Sigmoid colon (tissue), 7 donors: ENCODE data around the gene MROH2A. TPM values are rescaled to one million over a fixed set of nuclear protein-coding genes. Genes with fewer than 3 reads are reported as not detected.
"Not testable (repeated sequence)": the region's sequence is repeated elsewhere in the genome, so short reads cannot be mapped to it uniquely, and the experiment has no call there.

Source experiments
- DNase-seq: peaks from one replicate; pipeline ENCODE4 v3.0.0-alpha.2; 2019
- H3K27ac ChIP-seq, 4 donors: fragments of 200-600 bp; sonication (generic); one replicate each; pipeline ENCODE4 v1.5.1; 2016 to 2019; ENCODE audit warnings: mild to moderate bottlenecking in 1 of 4
- H3K27me3 ChIP-seq, 3 donors: fragments of 200-600 bp; sonication (generic); one replicate each; pipeline ENCODE4 v1.5.1; 2019; ENCODE audit warnings: mild to moderate bottlenecking in 1 of 3
- H3K36me3 ChIP-seq, 4 donors: fragments of 200-600 bp; sonication (generic); one replicate each; pipeline ENCODE4 v1.5.1; 2016 to 2019
- H3K4me1 ChIP-seq, 4 donors: fragments of 200-600 bp; sonication (generic); one replicate each; pipeline ENCODE4 v1.5.1; 2017 to 2019
- H3K4me3 ChIP-seq, 4 donors: fragments of 200-600 bp; sonication (generic); one replicate each; pipeline ENCODE4 v1.5.1; 2017 to 2019; ENCODE audit warnings: mild to moderate bottlenecking in 2 of 4, moderate library complexity in 1 of 4
- H3K9me3 ChIP-seq, 4 donors: fragments of 200-600 bp in 3 of 4; sonication (generic) in 3 of 4; one replicate each; pipeline versions ENCODE4 v1.5.1 to v1.6.1; 2013 to 2019
- CTCF ChIP-seq, 4 experiments: fragments of 450-650 bp in 3 of 4; fragments of 200-600 bp in 1 of 4; IDR thresholded peaks; one replicate each; pipeline ENCODE4 v1.5.1; 2016 to 2019; ENCODE audit warnings: antibody characterized with exemption in 4 of 4, mild to moderate bottlenecking in 3 of 4, moderate library complexity in 2 of 4
- EP300 ChIP-seq, 4 donors: sonication (generic); formaldehyde crosslinking; IDR thresholded peaks; one replicate each; pipeline ENCODE4 v1.6.1; 2017; ENCODE audit warnings: antibody characterized with exemption in 4 of 4
- POLR2A ChIP-seq, 2 donors: fragments of 450-650 bp; IDR thresholded peaks; one replicate each; pipeline ENCODE4 v1.6.1; 2016; ENCODE audit warnings: antibody characterized with exemption in 2 of 2, mild to moderate bottlenecking in 2 of 2, moderate library complexity in 2 of 2
- POLR2AphosphoS5 ChIP-seq, 4 donors: sonication (generic); formaldehyde crosslinking; IDR thresholded peaks; one replicate each; pipeline ENCODE4 v1.6.1; 2017; ENCODE audit warnings: antibody characterized with exemption in 4 of 4
- WGBS, 2 donors: extraction: QIAGEN DNeasy Blood & Tissue Kit; methylation state at CpG; one replicate each; pipeline ENCODE4 v1.1.7; 2013; 5-methylcytosine and 5-hydroxymethylcytosine counted together
- intact Hi-C: fragments of 100-400 bp; cut with DNase I; formaldehyde crosslinking; loops from one replicate; pipeline ENCODE4 v1.15.1; 2023
- polyA plus RNA-seq, 3 donors: library from polyadenylated mRNA; stranded (reverse); fragments of 200-250 nt; gene quantifications; one replicate each; pipeline ENCODE4 v1.2.3, GENCODE V29; 2013
- total RNA-seq, 4 donors: library from RNA; depleted of rRNA; stranded (reverse); fragments of >200 nt; gene quantifications; one replicate each; pipeline ENCODE4 v1.1.0, GENCODE V29; 2016
- donor health status: healthy with polysubstance abuse.
- donor health status: Bipolar disorder and iron deficiency.
- donor health status: healthy.

The MROH2A gene
- total RNA-seq: not detected
- under 1 TPM in 1 of 3 donors, not detected in 2; 0.06 TPM for polyA plus RNA-seq

GRCh38 chr2:233778030-233778429, at the start of gene MROH2A:
TSS of gene MROH2A (plus strand) at chr2:233778330. CDS start at chr2:233779359, 1,029 bp downstream.
- no peak for TF ChIP-seq EP300 (IDR thresholded peaks at IDR 0.05)
- no peak for TF ChIP-seq POLR2AphosphoS5 (IDR thresholded peaks at IDR 0.05)
- no peak for TF ChIP-seq CTCF (IDR thresholded peaks at IDR 0.05)
- no peak for TF ChIP-seq POLR2A (IDR thresholded peaks at IDR 0.05)
- H3K4me3 ChIP-seq: no peak within 1 kb of the TSS
- no peaks in the 10 kb centered on the region for H3K4me1 ChIP-seq
- H3K9me3 ChIP-seq: no peaks in the 10 kb centered on the region
- WGBS, 2 donors: 87 to 88% methylated on average over 2 of the region's 2 CpGs
- H3K27ac ChIP-seq: no peak within 1 kb of the TSS
- DNase-seq: no peak
- H3K36me3 ChIP-seq: no peaks in the 10 kb centered on the region
- intact Hi-C loops: no loop called here
- H3K27me3 ChIP-seq: no peaks in the 10 kb centered on the region

- H3K9me3 ChIP-seq: no peaks in the 10 kb centered on the region
- TF ChIP-seq EP300 (IDR thresholded peaks at IDR 0.05) (no peak), CTCF (IDR thresholded peaks at IDR 0.05) (no peak), POLR2A (IDR thresholded peaks at IDR 0.05) (no peak), POLR2AphosphoS5 (IDR thresholded peaks at IDR 0.05) (no peak)
- intact Hi-C loops: no loop called here
Measured at GRCh38 chr2:233728723-233729301, 49.3 kb upstream of the MROH2A start, which contains the start of gene UGT1A3. TSS of gene UGT1A3 (plus strand) at chr2:233729042. CDS start at chr2:233729127, 85 bp downstream.

GRCh38 chr2:233736868-233737653, 41.1 kb upstream of the MROH2A start:
- H3K27ac ChIP-seq, H3K9me3 ChIP-seq, H3K27me3 ChIP-seq, intact Hi-C loops, H3K4me3 ChIP-seq, H3K4me1 ChIP-seq, H3K36me3 ChIP-seq, DNase-seq: not testable (repeated sequence)
- WGBS, 2 donors: 74 to 86% methylated on average over 14 of the region's 14 CpGs

More at GRCh38 chr2:233728723-233729301, 49.3 kb upstream of the MROH2A start, which contains the start of gene UGT1A3:
- WGBS, 2 donors: 47 to 83% methylated on average over 8 of the region's 8 CpGs
- Histone ChIP-seq H3K27me3 (no peaks in the 10 kb centered on the region), H3K36me3 (no peaks in the 10 kb centered on the region), H3K4me1 (no peaks in the 10 kb centered on the region), H3K27ac (no peak within 1 kb of the TSS), H3K4me3 (no peak within 1 kb of the TSS)
- DNase-seq: no peak

GRCh38 chr2:233740870-233741269, 37.3 kb upstream of the MROH2A start:
- no peaks in the 10 kb centered on the region for H3K4me1 ChIP-seq
- H3K4me3 ChIP-seq: no peak overlapping the region
- no peaks in the 10 kb centered on the region for H3K36me3 ChIP-seq
- intact Hi-C loops: no loop called here
- H3K9me3 ChIP-seq: no peaks in the 10 kb centered on the region
- no peak for DNase-seq
- no peaks in the 10 kb centered on the region for H3K27me3 ChIP-seq
- 13 to 59% methylated on average over 2 of the region's 2 CpGs for WGBS, 2 donors
- no peak for TF ChIP-seq POLR2A (IDR thresholded peaks at IDR 0.05)
- no peak for TF ChIP-seq POLR2AphosphoS5 (IDR thresholded peaks at IDR 0.05)
- no peak for TF ChIP-seq CTCF (IDR thresholded peaks at IDR 0.05)
- no peak for TF ChIP-seq EP300 (IDR thresholded peaks at IDR 0.05)
- H3K27ac ChIP-seq: no peak overlapping the region

- Histone ChIP-seq H3K4me3 (no peak overlapping the region), H3K27me3 (no peaks in the 10 kb centered on the region), H3K27ac (no peak overlapping the region), H3K36me3 (no peaks in the 10 kb centered on the region), H3K4me1 (no peaks in the 10 kb centered on the region), H3K9me3 (no peaks in the 10 kb centered on the region)
- intact Hi-C loops: no loop called here
- no peak for DNase-seq
- no peak for TF ChIP-seq EP300 (IDR thresholded peaks at IDR 0.05)
- TF ChIP-seq POLR2AphosphoS5 (IDR thresholded peaks at IDR 0.05): no peak
- TF ChIP-seq CTCF (IDR thresholded peaks at IDR 0.05): no peak
- no peak for TF ChIP-seq POLR2A (IDR thresholded peaks at IDR 0.05)
- WGBS, 2 donors: 96 to 97% methylated on average over 46 of the region's 46 CpGs
Measured at GRCh38 chr2:233743464-233744259, 34.5 kb upstream of the MROH2A start.
